ENCODE data around the gene PPP5C. TPM values are rescaled to one million over a fixed set of nuclear protein-coding genes. Genes with fewer than 3 reads are reported as not detected.
"Not testable (repeated sequence)": the region's sequence is repeated elsewhere in the genome, so short reads cannot be mapped to it uniquely, and the experiment has no call there.

The PPP5C gene
- total and polyA plus RNA-seq, 2 of the 8 experiments (the other 6 are each of a cell fraction or from before 2014, with no cell fraction given), result 112 to 156 TPM

DNA sequence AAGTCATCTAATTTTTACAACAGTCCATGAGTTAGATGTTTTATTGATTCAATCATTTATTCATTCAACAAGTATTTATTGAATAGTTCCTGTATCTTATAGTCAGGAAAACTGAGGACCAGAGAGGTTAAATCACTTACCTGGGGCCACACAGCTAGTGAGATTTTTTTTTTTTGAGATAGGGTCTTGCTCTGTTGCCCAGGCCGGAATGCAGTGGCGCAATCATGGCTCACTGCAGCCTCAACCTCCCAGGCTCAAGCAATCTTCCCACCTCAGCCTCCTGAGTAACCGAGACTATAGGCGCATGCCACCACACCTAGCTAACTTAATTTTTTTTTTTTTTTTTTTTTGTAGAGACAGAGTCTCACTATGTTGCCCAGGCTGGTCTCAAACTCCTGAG lies 88.8 kb downstream of the PPP5C start:
- H3K27me3 ChIP-seq (replicated peaks in 1 of 4; ENCODE audit: control insufficient read depth in 3 of 4, extremely low read depth in 1 of 4, insufficient read depth in 3 of 4, low read length in 3 of 4); H3K56ac ChIP-seq (replicated peaks; ENCODE audit: insufficient read length, low read depth, low read length); H3K27ac ChIP-seq (ENCODE audit: low read depth, low read length); H3K23ac ChIP-seq (ENCODE audit: insufficient read length); H3K4ac ChIP-seq (replicated peaks; ENCODE audit: insufficient read length, low read depth, low read length); H3K23me2 ChIP-seq (ENCODE audit: low read depth, low read length); H2BK5ac ChIP-seq (ENCODE audit: low read depth, low read length); H2BK120ac ChIP-seq (replicated peaks; ENCODE audit: low read depth, low read length); H2AFZ ChIP-seq (ENCODE audit: low read length); POLR2A ChIA-PET (ENCODE audit: partially characterized antibody); H3K4me1 ChIP-seq (replicated peaks in 1 of 4; ENCODE audit: control insufficient read depth in 3 of 4, insufficient read depth in 4 of 4, low read length in 3 of 4); H3K14ac ChIP-seq (ENCODE audit: insufficient read length); H3K4me2 ChIP-seq (ENCODE audit: insufficient read depth in 1 of 2, low read depth in 2 of 2, low read length in 2 of 2); H3K79me1 ChIP-seq (ENCODE audit: low read depth, low read length); DNase-seq (ENCODE audit: low read depth in 1 of 2, low spot score in 2 of 2); H3K36me3 ChIP-seq (ENCODE audit: control insufficient read depth in 2 of 4, insufficient read depth in 4 of 4, low read length in 3 of 4); H3K18ac ChIP-seq (ENCODE audit: extremely low read depth, low read length); H3K9me3 ChIP-seq (ENCODE audit: insufficient read depth in 2 of 2, low read depth in 1 of 2, low read length in 1 of 2); H2AK5ac ChIP-seq (ENCODE audit: low read depth, low read length); H2BK12ac ChIP-seq (ENCODE audit: low read depth, low read length); H2BK20ac ChIP-seq (ENCODE audit: low read length); H4K5ac ChIP-seq (ENCODE audit: insufficient read length, low read depth, low read length); FAIRE-seq; H3K9ac ChIP-seq (replicated peaks in 1 of 4; ENCODE audit: extremely low read depth in 1 of 4, low read depth in 3 of 4, low read length in 3 of 4); H3K4me3 ChIP-seq (ENCODE audit: extremely low read depth in 1 of 4, insufficient read depth in 2 of 4, low read depth in 3 of 4, low read length in 4 of 4); H2BK15ac ChIP-seq (ENCODE audit: low read length); H4K91ac ChIP-seq (replicated peaks; ENCODE audit: insufficient read length, low read length); H3K79me2 ChIP-seq (ENCODE audit: control insufficient read depth in 1 of 2, insufficient read depth in 2 of 2, low read length in 2 of 2); H4K8ac ChIP-seq (ENCODE audit: extremely low read depth, insufficient read depth, low read length); H4K20me1 ChIP-seq (replicated peaks in 1 of 2; ENCODE audit: control insufficient read depth in 1 of 2, insufficient read depth in 2 of 2, low read length in 2 of 2): not testable (repeated sequence)
- CTCF ChIA-PET (ENCODE audit: partially characterized antibody), result interaction anchor here (1.4 kb wide), 1 partner anchor 32 kb away, joined by 4 read pairs; no protein-coding TSS in a partner anchor
- WGBS, 2 experiments (ENCODE audit: extremely low coverage in 1 of 2, insufficient coverage in 1 of 2, insufficient read length in 1 of 2, insufficient replicate concordance in 2 of 2, low coverage in 1 of 2, low lambda C conversion rate in 2 of 2, missing lambda C conversion rate in 1 of 2), result 95% methylated on average over 4 of the region's 4 CpGs; no CpG with 5 or more reads in 1 of the 2 experiments

Small RNA genes lying within 50 kb of the gene (small RNA-seq; reads per million reads assigned to genes)
- gene RNU6-924P (ENCODE audit: insufficient read depth), result not detected

Other genes with a start within 250 kb of the PPP5C start
- not detected in 2 replicates for gene IGFL3, start 222.4 kb upstream of the PPP5C start, total RNA-seq (2021; fragmentation: NEBNext Ultra II Directional; extraction: Animal tissue kit (Norgen Biotek cat#: 25700))
- gene IGFL3, start 222.4 kb upstream of the PPP5C start, polyA plus RNA-seq (2011; rRNA removed), result 0.12 and 0.28 TPM in 2 replicates
- not detected in 2 replicates for gene IGFL2, start 198.8 kb upstream of the PPP5C start, total RNA-seq (2021; fragmentation: NEBNext Ultra II Directional; extraction: Animal tissue kit (Norgen Biotek cat#: 25700))
- gene IGFL2, start 198.8 kb upstream of the PPP5C start, polyA plus RNA-seq (2011; rRNA removed), result not detected in 2 replicates
- not detected in 2 replicates for gene IGFL1, start 117.3 kb upstream of the PPP5C start, total RNA-seq (2021; fragmentation: NEBNext Ultra II Directional; extraction: Animal tissue kit (Norgen Biotek cat#: 25700))
- not detected in 2 replicates for gene IGFL1, start 117.3 kb upstream of the PPP5C start, polyA plus RNA-seq (2011; rRNA removed)
- gene HIF3A, start 50.0 kb upstream of the PPP5C start, total RNA-seq (2021; fragmentation: NEBNext Ultra II Directional; extraction: Animal tissue kit (Norgen Biotek cat#: 25700)), result 38.6 and 46.5 TPM in 2 replicates
- 38.8 and 65.9 TPM in 2 replicates for gene HIF3A, start 50.0 kb upstream of the PPP5C start, polyA plus RNA-seq (2011; rRNA removed)
- 13.6 and 15.1 TPM in 2 replicates for gene CCDC8, start 66.5 kb downstream of the PPP5C start, total RNA-seq (2021; fragmentation: NEBNext Ultra II Directional; extraction: Animal tissue kit (Norgen Biotek cat#: 25700))
- 4.9 and 6.6 TPM in 2 replicates for gene CCDC8, start 66.5 kb downstream of the PPP5C start, polyA plus RNA-seq (2011; rRNA removed)
- gene PNMA8C, start 81.8 kb downstream of the PPP5C start, total RNA-seq (2021; fragmentation: NEBNext Ultra II Directional; extraction: Animal tissue kit (Norgen Biotek cat#: 25700)), result 1.7 and 1.8 TPM in 2 replicates
- gene PNMA8C, start 81.8 kb downstream of the PPP5C start, polyA plus RNA-seq (2011; rRNA removed), result 0.46 and 0.53 TPM in 2 replicates
- 21.6 and 22.8 TPM in 2 replicates for gene PNMA8A, start 124.5 kb downstream of the PPP5C start, total RNA-seq (2021; fragmentation: NEBNext Ultra II Directional; extraction: Animal tissue kit (Norgen Biotek cat#: 25700))
- gene PNMA8A, start 124.5 kb downstream of the PPP5C start, polyA plus RNA-seq (2011; rRNA removed), result 9.2 and 10.0 TPM in 2 replicates
- 1.2 and 1.4 TPM in 2 replicates for gene PNMA8B, start 148.8 kb downstream of the PPP5C start, total RNA-seq (2021; fragmentation: NEBNext Ultra II Directional; extraction: Animal tissue kit (Norgen Biotek cat#: 25700))
- 0.48 and 0.94 TPM in 2 replicates for gene PNMA8B, start 148.8 kb downstream of the PPP5C start, polyA plus RNA-seq (2011; rRNA removed)

All from H1 (cell line).